ENCODE results near the gene PRICKLE4. TPM values are rescaled to one million over a fixed set of nuclear protein-coding genes. Genes with fewer than 3 reads are reported as not detected.

Gene PRICKLE4
- polyA plus RNA-seq, 2 donors = 7.3 to 8.9 TPM

DNA sequence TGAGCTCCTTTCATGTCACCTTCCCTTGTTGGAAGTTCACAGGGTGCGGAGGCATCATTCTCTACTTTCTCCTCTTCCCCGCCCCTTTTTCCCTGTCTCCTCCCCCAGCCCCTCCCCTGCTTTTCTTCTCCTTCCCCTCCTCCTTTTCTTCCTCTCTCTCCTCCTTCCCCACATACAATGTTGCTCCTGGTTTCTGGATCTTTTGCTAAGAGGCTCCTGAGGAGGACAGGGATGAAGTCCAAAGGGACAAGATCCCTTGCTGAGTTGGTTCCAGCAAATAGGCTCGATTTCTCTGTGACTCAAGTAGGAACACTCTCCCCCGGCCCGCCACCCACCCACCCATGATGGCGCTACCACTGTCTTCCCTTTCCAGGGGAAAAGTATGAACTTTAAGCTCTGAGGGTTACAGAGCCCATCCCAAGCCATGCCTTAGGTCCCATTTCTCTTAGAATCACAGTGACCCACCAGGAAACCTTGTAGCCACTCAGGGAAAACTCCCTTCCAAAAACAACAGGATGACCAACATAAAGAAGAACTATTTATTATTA lies 44.3 kb upstream of the PRICKLE4 start:
- Histone ChIP-seq H3K27ac (ENCODE audit: low read depth in 2 of 2, low read length in 1 of 2) (no peak overlapping the region), H3K9me3 (ENCODE audit: control insufficient read depth in 2 of 2, insufficient read depth in 1 of 2, low read depth in 1 of 2, low read length in 1 of 2) (no peaks in the 10 kb centered on the region), H3K36me3 (ENCODE audit: control insufficient read depth in 2 of 2, insufficient read depth in 2 of 2, low read length in 1 of 2) (peaks cover 0 to 3% of the 10 kb centered on the region in 2 donors), H3K4me1 (ENCODE audit: control insufficient read depth in 2 of 2, insufficient read depth in 2 of 2, low read length in 1 of 2) (peaks cover 7 to 19% of the 10 kb centered on the region in 2 donors), H3K4me3 (ENCODE audit: low read depth in 1 of 2, low read length in 2 of 2) (no peak overlapping the region), H3K27me3 (ENCODE audit: control insufficient read depth in 1 of 2, insufficient read depth in 2 of 2, low read length in 2 of 2) (no peaks in the 10 kb centered on the region)
- 66 to 79% methylated on average over 6 of the region's 6 CpGs for WGBS, 2 donors

- Histone ChIP-seq H3K4me3 (ENCODE audit: low read depth in 1 of 2, low read length in 2 of 2) (no peak overlapping the region), H3K27me3 (ENCODE audit: control insufficient read depth in 1 of 2, insufficient read depth in 2 of 2, low read length in 2 of 2) (no peaks in the 10 kb centered on the region), H3K9me3 (ENCODE audit: control insufficient read depth in 2 of 2, insufficient read depth in 1 of 2, low read depth in 1 of 2, low read length in 1 of 2) (no peaks in the 10 kb centered on the region), H3K4me1 (ENCODE audit: control insufficient read depth in 2 of 2, insufficient read depth in 2 of 2, low read length in 1 of 2) (peaks cover 7 to 17% of the 10 kb centered on the region in 2 donors), H3K27ac (ENCODE audit: low read depth in 2 of 2, low read length in 1 of 2) (no peak overlapping the region), H3K36me3 (ENCODE audit: control insufficient read depth in 2 of 2, insufficient read depth in 2 of 2, low read length in 1 of 2) (peaks cover 0 to 3% of the 10 kb centered on the region in 2 donors)
- 88 to 93% methylated on average over 13 of the region's 13 CpGs for WGBS, 2 donors
Observed at GRCh38 chr6:41736800-41737555, 43.6 kb upstream of the PRICKLE4 start.

DNA sequence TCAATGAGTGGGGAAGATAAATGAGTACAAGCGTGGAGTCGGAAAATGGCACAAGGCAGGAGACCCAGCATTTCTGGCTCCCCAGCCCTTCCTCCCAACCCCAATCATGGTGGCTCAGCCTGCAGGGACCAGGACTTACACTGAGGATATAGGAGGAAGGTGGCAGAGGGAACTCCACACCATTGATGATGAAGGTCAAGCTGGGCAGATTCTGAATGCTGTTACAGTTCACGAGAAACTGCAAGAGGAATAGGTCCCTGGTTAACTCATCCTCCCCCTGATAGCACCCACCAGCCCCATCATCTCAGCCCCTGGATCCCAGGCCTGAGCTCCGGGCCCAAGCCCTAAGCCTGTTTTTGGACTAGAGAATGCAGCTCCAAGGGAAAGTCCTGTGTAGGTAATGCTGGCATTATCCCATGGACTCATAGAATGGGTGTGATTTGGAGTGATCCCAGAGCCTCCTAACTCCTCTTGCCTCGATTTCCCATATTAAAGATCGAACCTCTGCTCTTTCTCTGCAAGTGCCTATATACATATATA lies 42.9 kb upstream of the PRICKLE4 start:
- 89 to 90% methylated on average over 6 of the region's 6 CpGs for WGBS, 2 donors
- Histone ChIP-seq H3K27me3 (ENCODE audit: control insufficient read depth in 1 of 2, insufficient read depth in 2 of 2, low read length in 2 of 2) (no peaks in the 10 kb centered on the region), H3K4me1 (ENCODE audit: control insufficient read depth in 2 of 2, insufficient read depth in 2 of 2, low read length in 1 of 2) (peaks cover 5 to 14% of the 10 kb centered on the region in 2 donors), H3K9me3 (ENCODE audit: control insufficient read depth in 2 of 2, insufficient read depth in 1 of 2, low read depth in 1 of 2, low read length in 1 of 2) (no peaks in the 10 kb centered on the region), H3K36me3 (ENCODE audit: control insufficient read depth in 2 of 2, insufficient read depth in 2 of 2, low read length in 1 of 2) (peaks cover 0 to under 1% of the 10 kb centered on the region in 2 donors), H3K4me3 (ENCODE audit: low read depth in 1 of 2, low read length in 2 of 2) (no peak overlapping the region), H3K27ac (ENCODE audit: low read depth in 2 of 2, low read length in 1 of 2) (no peak overlapping the region)

GRCh38 chr6:41739041-41739440 lies 41.5 kb upstream of the PRICKLE4 start:
- H3K4me1 ChIP-seq (ENCODE audit: control insufficient read depth in 2 of 2, insufficient read depth in 2 of 2, low read length in 1 of 2) = peaks cover 0 to 3% of the 10 kb centered on the region in 2 donors
- H3K36me3 ChIP-seq (ENCODE audit: control insufficient read depth in 2 of 2, insufficient read depth in 2 of 2, low read length in 1 of 2) = no peaks in the 10 kb centered on the region
- H3K9me3 ChIP-seq (ENCODE audit: control insufficient read depth in 2 of 2, insufficient read depth in 1 of 2, low read depth in 1 of 2, low read length in 1 of 2) = no peaks in the 10 kb centered on the region
- no peak overlapping the region for H3K4me3 ChIP-seq (ENCODE audit: low read depth in 1 of 2, low read length in 2 of 2)
- no peak overlapping the region for H3K27ac ChIP-seq (ENCODE audit: low read depth in 2 of 2, low read length in 1 of 2)
- 85 to 89% methylated on average over 4 of the region's 4 CpGs for WGBS, 2 donors
- H3K27me3 ChIP-seq (ENCODE audit: control insufficient read depth in 1 of 2, insufficient read depth in 2 of 2, low read length in 2 of 2) = no peaks in the 10 kb centered on the region

DNA sequence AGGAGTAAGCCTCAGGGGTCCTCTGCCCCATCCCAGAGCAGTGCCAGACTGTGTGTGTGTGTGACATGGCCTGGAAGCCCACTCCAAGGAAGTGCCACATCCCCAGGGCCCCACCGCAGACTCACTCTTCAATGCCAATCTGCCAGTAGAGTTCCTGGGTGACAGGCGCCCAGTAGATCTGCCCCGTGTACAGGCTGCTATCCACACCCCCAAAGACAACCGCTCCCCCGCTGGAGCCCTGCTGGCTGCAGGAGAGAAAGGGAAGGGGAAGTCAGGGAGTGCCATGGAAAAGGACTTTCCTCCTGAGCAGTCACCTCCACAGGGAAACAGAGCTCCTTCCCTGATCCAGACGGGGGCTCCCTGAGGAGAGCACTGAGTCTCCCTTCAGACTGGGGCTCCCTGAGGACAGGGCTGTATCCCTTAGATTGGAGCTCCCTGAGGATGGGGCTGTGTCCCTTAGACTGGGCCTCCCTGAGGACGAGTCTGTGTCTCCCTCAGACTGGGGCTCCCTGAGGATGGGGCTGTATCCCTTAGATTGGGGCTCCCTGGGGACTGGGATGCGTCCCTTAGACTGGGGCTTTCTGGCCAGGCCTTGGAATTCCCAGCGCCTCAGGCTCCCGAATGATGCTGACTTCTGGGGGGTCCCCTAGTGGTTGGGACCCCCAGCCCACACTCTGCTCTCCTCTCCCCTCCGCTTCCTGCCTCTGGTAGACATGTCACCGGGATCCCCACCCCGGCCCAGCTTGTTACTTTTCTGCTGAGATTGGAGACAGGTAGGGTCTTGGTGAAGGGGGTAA lies 40.0 kb upstream of the PRICKLE4 start:
- Histone ChIP-seq H3K27me3 (ENCODE audit: control insufficient read depth in 1 of 2, insufficient read depth in 2 of 2, low read length in 2 of 2) (no peaks in the 10 kb centered on the region), H3K4me3 (ENCODE audit: low read depth in 1 of 2, low read length in 2 of 2) (no peak overlapping the region), H3K9me3 (ENCODE audit: control insufficient read depth in 2 of 2, insufficient read depth in 1 of 2, low read depth in 1 of 2, low read length in 1 of 2) (no peaks in the 10 kb centered on the region), H3K4me1 (ENCODE audit: control insufficient read depth in 2 of 2, insufficient read depth in 2 of 2, low read length in 1 of 2) (peaks cover 0 to 3% of the 10 kb centered on the region in 2 donors), H3K27ac (ENCODE audit: low read depth in 2 of 2, low read length in 1 of 2) (no peak overlapping the region), H3K36me3 (ENCODE audit: control insufficient read depth in 2 of 2, insufficient read depth in 2 of 2, low read length in 1 of 2) (no peaks in the 10 kb centered on the region)
- WGBS, 2 donors = 83 to 84% methylated on average over 13 of the region's 13 CpGs

DNA sequence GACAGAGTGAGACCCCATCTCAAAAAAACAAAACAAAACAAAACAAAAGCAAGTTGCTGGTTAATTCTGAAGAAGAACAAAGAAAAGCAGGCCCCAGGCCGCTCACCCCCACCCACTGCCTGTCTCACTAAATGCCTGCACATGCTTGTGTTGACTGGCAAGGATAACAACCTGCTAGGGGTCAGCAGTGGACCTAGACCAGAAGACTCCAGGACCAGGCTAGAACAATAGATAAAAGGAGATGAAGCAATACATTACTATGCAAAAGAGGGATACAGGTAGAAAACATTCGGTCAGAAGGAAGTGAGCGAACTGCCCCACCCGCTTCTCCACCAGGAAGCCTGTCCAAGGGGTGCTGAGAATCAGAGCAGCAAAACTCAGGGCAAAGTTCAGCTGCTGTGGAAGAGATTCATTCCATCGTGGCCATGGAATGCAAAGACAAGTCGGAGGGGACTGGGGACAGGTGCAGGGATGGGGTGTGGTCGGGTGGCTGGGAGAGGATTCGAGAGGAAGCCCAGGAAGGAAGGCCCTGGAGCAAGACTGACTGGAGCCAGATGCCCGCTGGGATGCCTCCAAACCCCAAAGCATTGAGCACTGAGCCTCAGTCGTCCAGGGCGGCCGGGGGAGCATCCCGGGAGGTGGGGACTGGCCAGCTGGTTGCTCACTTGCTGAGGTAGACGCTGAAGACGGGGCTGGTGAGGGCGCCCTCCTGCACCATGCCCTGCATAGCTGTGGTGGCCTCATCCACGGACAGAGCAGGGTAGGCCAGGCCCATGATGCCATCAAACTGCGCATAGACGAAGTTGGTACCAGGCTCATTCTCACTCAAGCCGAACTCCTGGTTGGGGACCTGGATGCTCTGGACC lies 38.7 kb upstream of the PRICKLE4 start:
- Histone ChIP-seq H3K27me3 (ENCODE audit: control insufficient read depth in 1 of 2, insufficient read depth in 2 of 2, low read length in 2 of 2) (no peaks in the 10 kb centered on the region), H3K9me3 (ENCODE audit: control insufficient read depth in 2 of 2, insufficient read depth in 1 of 2, low read depth in 1 of 2, low read length in 1 of 2) (no peaks in the 10 kb centered on the region), H3K4me1 (ENCODE audit: control insufficient read depth in 2 of 2, insufficient read depth in 2 of 2, low read length in 1 of 2) (no peaks in the 10 kb centered on the region), H3K36me3 (ENCODE audit: control insufficient read depth in 2 of 2, insufficient read depth in 2 of 2, low read length in 1 of 2) (no peaks in the 10 kb centered on the region), H3K27ac (ENCODE audit: low read depth in 2 of 2, low read length in 1 of 2) (no peak overlapping the region), H3K4me3 (ENCODE audit: low read depth in 1 of 2, low read length in 2 of 2) (no peak overlapping the region)
- 81 to 87% methylated on average over 20 of the region's 20 CpGs for WGBS, 2 donors

DNA sequence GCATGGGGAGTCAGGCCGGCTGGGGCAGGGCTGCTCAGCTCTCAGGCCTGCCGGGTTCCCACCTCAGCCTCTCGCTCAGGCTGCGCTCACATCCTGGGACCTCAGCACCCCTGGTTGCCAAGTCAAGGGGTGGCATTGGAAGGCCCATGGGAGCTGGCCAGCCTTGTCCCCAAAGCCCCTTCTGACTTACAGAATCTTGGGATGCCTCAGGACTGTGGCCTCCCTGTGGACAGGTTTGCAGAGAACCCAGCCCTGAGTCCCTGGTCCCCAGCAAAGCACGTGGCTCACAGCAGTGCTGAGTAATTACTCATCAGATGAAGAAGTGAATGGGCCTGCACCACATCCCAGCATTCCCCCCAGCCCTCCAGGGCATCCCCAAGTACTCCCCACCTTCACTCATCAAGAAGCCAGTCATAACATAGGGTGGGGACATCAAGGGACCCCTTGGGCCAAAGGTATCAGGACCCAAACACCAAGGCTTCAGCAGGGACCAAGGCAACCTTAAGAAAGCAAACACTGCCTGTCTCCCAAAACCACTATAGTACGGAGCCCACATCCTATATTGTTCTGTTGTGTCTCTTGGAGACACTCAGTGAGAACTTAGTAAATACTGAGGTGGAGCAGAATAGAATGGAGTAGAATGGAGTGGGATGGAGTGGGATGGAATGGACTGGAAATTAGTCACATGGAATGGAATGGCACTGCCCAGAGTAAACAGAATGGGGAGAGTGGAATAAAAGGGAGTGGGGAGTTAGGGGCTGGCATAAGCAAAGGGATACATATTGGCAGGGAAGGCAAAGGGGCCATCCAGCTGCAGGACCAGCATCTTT lies 37.0 kb upstream of the PRICKLE4 start:
- H3K4me1 ChIP-seq (ENCODE audit: control insufficient read depth in 2 of 2, insufficient read depth in 2 of 2, low read length in 1 of 2) = no peaks in the 10 kb centered on the region
- WGBS, 2 donors = 89 to 93% methylated on average over 6 of the region's 6 CpGs
- no peaks in the 10 kb centered on the region for H3K9me3 ChIP-seq (ENCODE audit: control insufficient read depth in 2 of 2, insufficient read depth in 1 of 2, low read depth in 1 of 2, low read length in 1 of 2)
- H3K36me3 ChIP-seq (ENCODE audit: control insufficient read depth in 2 of 2, insufficient read depth in 2 of 2, low read length in 1 of 2) = no peaks in the 10 kb centered on the region
- H3K27me3 ChIP-seq (ENCODE audit: control insufficient read depth in 1 of 2, insufficient read depth in 2 of 2, low read length in 2 of 2) = no peaks in the 10 kb centered on the region
- no peak overlapping the region for H3K27ac ChIP-seq (ENCODE audit: low read depth in 2 of 2, low read length in 1 of 2)
- no peak overlapping the region for H3K4me3 ChIP-seq (ENCODE audit: low read depth in 1 of 2, low read length in 2 of 2)

DNA sequence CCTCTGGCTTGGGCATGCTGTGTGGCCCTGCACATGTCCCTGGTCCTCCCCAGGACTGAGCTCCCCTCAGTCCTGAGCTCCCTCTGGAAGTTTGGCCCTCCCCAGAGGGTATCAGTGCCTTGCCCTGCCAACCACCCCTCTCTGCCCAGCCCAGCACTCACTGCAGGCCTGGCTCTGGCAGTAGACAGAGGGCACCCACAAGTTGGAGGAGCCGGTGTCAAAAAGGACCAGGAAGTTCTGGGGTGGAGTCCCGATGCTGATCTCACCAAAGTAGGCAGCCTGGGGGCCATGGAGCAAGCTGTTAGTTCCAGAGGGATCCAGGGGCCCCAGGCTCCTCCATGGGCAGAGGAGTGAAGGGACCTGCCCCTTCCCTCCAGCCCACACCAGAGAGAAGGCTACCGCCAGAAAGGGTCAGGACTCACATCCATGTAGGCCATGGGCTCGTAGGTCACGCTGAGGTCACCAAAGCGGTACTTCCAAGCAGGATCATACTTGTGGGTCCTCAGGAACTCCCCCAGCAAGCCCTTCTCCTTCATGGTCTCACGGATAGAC lies 36.3 kb upstream of the PRICKLE4 start:
- no peaks in the 10 kb centered on the region for H3K9me3 ChIP-seq (ENCODE audit: control insufficient read depth in 2 of 2, insufficient read depth in 1 of 2, low read depth in 1 of 2, low read length in 1 of 2)
- H3K36me3 ChIP-seq (ENCODE audit: control insufficient read depth in 2 of 2, insufficient read depth in 2 of 2, low read length in 1 of 2) = no peaks in the 10 kb centered on the region
- no peaks in the 10 kb centered on the region for H3K4me1 ChIP-seq (ENCODE audit: control insufficient read depth in 2 of 2, insufficient read depth in 2 of 2, low read length in 1 of 2)
- H3K27me3 ChIP-seq (ENCODE audit: control insufficient read depth in 1 of 2, insufficient read depth in 2 of 2, low read length in 2 of 2) = no peaks in the 10 kb centered on the region
- H3K27ac ChIP-seq (ENCODE audit: low read depth in 2 of 2, low read length in 1 of 2) = no peak overlapping the region
- 88 to 89% methylated on average over 7 of the region's 7 CpGs for WGBS, 2 donors
- H3K4me3 ChIP-seq (ENCODE audit: low read depth in 1 of 2, low read length in 2 of 2) = no peak overlapping the region

All from esophagus (tissue), 2 donors.